Mucosa of descending colon (tissue), 3 donors: ENCODE data around the gene SPARCL1. TPM values are rescaled to one million over a fixed set of nuclear protein-coding genes. Genes with fewer than 3 reads are reported as not detected.
A peak's percentile ranks its signal among the peaks of the same experiment; 100 is the strongest.

ENCODE experiments used
- ATAC-seq: fragments of 200-7000 bp; cut with Tn5 transposase; one replicate; pipeline ENCODE4 v1.9.1; 2020; ENCODE audit warnings: mild to moderate bottlenecking, moderate library complexity
- DNase-seq, 3 donors: peaks; one replicate each; pipeline ENCODE4 v3.0.0-alpha.2; 2020
- H3K36me3 ChIP-seq: fragments of 200-600 bp; one replicate; pipeline ENCODE4 v1.8.0; 2021; ENCODE audit warnings: low read depth, mild to moderate bottlenecking
- H3K4me1 ChIP-seq: fragments of 200-600 bp; one replicate; pipeline ENCODE4 v1.8.0; 2021; ENCODE audit warnings: low read depth, mild to moderate bottlenecking
- H3K4me3 ChIP-seq: fragments of 200-600 bp; one replicate; pipeline ENCODE4 v1.8.0; 2021; ENCODE audit warnings: mild to moderate bottlenecking
- H3K9me3 ChIP-seq: fragments of 200-600 bp; one replicate; pipeline ENCODE4 v1.8.0; 2021; ENCODE audit warnings: mild to moderate bottlenecking
- intact Hi-C, 2 donors: fragments of 100-400 bp; cut with DNase I in 1 of 2; cut with micrococcal nuclease in 1 of 2; formaldehyde crosslinking; loops; one replicate each; pipeline versions ENCODE4 v1.11.0 to v1.11.1; 2022; cut with DNase I, micrococcal nuclease
- total RNA-seq, 3 donors: library from RNA; stranded (reverse); fragmentation: NEBNext Ultra II Directional in 2 of 3; extraction: Animal tissue kit (Norgen Biotek cat#: 25700) in 2 of 3; gene quantifications; one replicate each; pipeline versions ENCODE4 v1.2.1 to v1.2.4, GENCODE V29; 2021 to 2023
- TF ChIP-seq, protein P1 (sequence below): fragments of 200-600 bp; IDR thresholded peaks from one replicate; pipeline ENCODE4 v1.8.0; 2022; ENCODE audit warnings: antibody characterized with exemption, mild to moderate bottlenecking
- donor health status: DM: no; HTN: no; CAD: no; lungs with moderate emphysema.
- donor health status: DM: no; HTN: no; CAD: no.
- donor health status: DM: no; HTN: yes; CAD: no.

The SPARCL1 gene
- total RNA-seq, 3 donors from 2014 or later: 33.6 to 544 (median 78.4) TPM

GRCh38 chr4:87541521-87541920 lies 12.3 kb upstream of the SPARCL1 start:
- no peak for ATAC-seq
- H3K4me1 ChIP-seq: no peaks in the 10 kb centered on the region
- no peak for DNase-seq
- no peak overlapping the region for H3K4me3 ChIP-seq
- no peaks in the 10 kb centered on the region for H3K9me3 ChIP-seq
- H3K36me3 ChIP-seq: no peaks in the 10 kb centered on the region
- intact Hi-C loops: loop anchor here in 1 of 2 donors (10.0 kb wide), 1 partner anchor 303 kb away; no protein-coding TSS in a partner anchor
- TF ChIP-seq, protein P1, sequence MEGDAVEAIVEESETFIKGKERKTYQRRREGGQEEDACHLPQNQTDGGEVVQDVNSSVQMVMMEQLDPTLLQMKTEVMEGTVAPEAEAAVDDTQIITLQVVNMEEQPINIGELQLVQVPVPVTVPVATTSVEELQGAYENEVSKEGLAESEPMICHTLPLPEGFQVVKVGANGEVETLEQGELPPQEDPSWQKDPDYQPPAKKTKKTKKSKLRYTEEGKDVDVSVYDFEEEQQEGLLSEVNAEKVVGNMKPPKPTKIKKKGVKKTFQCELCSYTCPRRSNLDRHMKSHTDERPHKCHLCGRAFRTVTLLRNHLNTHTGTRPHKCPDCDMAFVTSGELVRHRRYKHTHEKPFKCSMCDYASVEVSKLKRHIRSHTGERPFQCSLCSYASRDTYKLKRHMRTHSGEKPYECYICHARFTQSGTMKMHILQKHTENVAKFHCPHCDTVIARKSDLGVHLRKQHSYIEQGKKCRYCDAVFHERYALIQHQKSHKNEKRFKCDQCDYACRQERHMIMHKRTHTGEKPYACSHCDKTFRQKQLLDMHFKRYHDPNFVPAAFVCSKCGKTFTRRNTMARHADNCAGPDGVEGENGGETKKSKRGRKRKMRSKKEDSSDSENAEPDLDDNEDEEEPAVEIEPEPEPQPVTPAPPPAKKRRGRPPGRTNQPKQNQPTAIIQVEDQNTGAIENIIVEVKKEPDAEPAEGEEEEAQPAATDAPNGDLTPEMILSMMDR: no peak

DNA sequence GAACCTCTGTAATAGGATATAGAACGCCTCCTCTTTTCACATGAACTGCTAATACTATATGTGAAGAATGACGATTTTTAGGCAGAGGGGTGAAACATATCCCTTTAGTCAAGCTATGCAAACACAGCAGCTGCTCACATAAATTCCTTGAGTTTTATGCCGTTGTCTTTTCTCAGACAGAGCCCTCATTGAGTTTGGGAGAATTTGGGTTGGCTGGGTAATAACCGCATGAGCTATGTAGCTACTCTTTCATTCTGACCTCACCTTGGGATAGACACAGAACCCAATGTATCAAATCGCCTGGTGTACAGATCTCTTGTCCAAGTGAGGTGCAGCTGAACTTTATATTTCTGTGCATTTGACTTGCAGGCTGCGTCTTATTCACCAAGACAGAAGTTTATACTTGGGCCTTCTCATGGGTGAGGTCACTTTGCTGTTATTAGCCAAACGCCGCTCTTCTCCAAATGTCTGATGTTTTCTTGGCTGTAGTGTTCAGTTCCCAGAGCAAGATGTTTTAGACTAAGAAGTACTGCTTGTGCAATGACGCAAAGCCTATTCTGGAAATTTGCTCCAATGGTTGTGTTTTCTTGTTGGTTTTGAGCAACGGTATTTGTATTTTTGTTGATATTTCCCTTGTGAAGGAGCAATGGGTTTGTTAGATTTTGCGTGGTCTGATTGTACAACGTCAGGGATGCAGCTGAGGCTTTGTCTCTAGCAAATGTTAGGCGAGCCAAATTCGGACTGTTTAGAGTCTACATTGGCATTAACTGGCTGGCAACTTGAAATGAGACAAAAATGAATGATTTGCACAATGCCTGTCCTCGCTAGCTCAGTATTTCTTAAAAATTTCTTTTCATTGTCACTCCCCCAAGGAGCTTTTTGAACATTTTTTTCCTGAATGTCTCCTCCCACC lies 11.2 kb upstream of the SPARCL1 start:
- Histone ChIP-seq H3K4me1 (no peaks in the 10 kb centered on the region), H3K36me3 (no peaks in the 10 kb centered on the region), H3K9me3 (no peaks in the 10 kb centered on the region), H3K4me3 (no peak overlapping the region)
- intact Hi-C loops: loop anchor here in 1 of 2 donors (10.0 kb wide), 1 partner anchor 304 kb away; no protein-coding TSS in a partner anchor
- TF ChIP-seq, protein P1: no peak
- DNase-seq (peak in 1 of 3 donors; percentile 21), ATAC-seq (peak; percentile 50)

- no peaks in the 10 kb centered on the region for H3K4me1 ChIP-seq
- H3K36me3 ChIP-seq: no peaks in the 10 kb centered on the region
- intact Hi-C loops: no loop called here
- no peak overlapping the region for H3K4me3 ChIP-seq
- TF ChIP-seq, protein P1: no peak
- DNase-seq (no peak), ATAC-seq (no peak)
- H3K9me3 ChIP-seq: no peaks in the 10 kb centered on the region
Observed at GRCh38 chr4:87532907-87533306, 3.7 kb upstream of the SPARCL1 start.

GRCh38 chr4:87532109-87532508 lies 2.9 kb upstream of the SPARCL1 start:
- ATAC-seq (no peak), DNase-seq (no peak)
- H3K4me1 ChIP-seq: no peaks in the 10 kb centered on the region
- no peaks in the 10 kb centered on the region for H3K9me3 ChIP-seq
- H3K36me3 ChIP-seq: no peaks in the 10 kb centered on the region
- TF ChIP-seq, protein P1: no peak
- intact Hi-C loops: no loop called here
- H3K4me3 ChIP-seq: no peak overlapping the region

DNA sequence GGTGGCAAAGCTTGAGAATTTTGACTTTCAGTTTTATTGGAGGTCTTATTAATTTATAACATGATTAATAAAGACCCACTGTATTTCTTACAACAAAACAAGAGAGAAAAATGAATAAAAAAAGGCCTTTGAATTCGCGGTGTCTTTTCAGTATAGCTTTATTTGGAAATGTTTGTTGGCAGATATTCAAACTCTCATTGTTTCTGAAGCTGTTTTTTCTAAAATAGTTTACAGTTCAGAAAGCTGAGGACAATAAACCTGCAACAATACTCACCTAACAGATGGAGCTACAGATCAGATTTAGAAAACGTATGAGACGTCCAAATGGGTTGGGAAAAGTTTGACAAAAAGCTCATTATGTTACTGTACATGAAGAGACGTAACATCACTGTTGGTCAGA lies 2.4 kb upstream of the SPARCL1 start:
- DNase-seq (no peak), ATAC-seq (no peak)
- Histone ChIP-seq H3K4me1 (no peaks in the 10 kb centered on the region), H3K4me3 (no peak overlapping the region), H3K9me3 (no peaks in the 10 kb centered on the region), H3K36me3 (no peaks in the 10 kb centered on the region)
- TF ChIP-seq, protein P1: no peak
- intact Hi-C loops: no loop called here
